Endothelial cell (in vitro differentiated cells): ENCODE results near the gene ITGAV. TPM values are rescaled to one million over a fixed set of nuclear protein-coding genes. Genes with fewer than 3 reads are reported as not detected.

Source experiments
- DNase-seq: peaks from one replicate; pipeline ENCODE4 v3.0.0; 2021; ENCODE audit warnings: low spot score
- H3K27ac Mint-ChIP-seq: one replicate; pipeline ENCODE4 v1.8.0; 2021; ENCODE audit warnings: mixed read lengths, inconsistent platforms; ENCODE audit not compliant: unreplicated experiment
- H3K27me3 Mint-ChIP-seq: one replicate; pipeline ENCODE4 v1.8.0; 2021; ENCODE audit warnings: mild to moderate bottlenecking, moderate library complexity, mixed read lengths, inconsistent platforms; ENCODE audit not compliant: unreplicated experiment
- H3K36me3 Mint-ChIP-seq: one replicate; pipeline ENCODE4 v1.8.0; 2021; ENCODE audit warnings: mild to moderate bottlenecking, low read depth, mixed read lengths, inconsistent platforms; ENCODE audit not compliant: unreplicated experiment
- H3K4me1 Mint-ChIP-seq: one replicate; pipeline ENCODE4 v1.8.0; 2021; ENCODE audit warnings: mild to moderate bottlenecking, mixed read lengths, inconsistent platforms; ENCODE audit not compliant: unreplicated experiment
- H3K4me3 Mint-ChIP-seq: one replicate; pipeline ENCODE4 v1.8.0; 2021; ENCODE audit warnings: mild to moderate bottlenecking, mixed read lengths, inconsistent platforms; ENCODE audit not compliant: unreplicated experiment
- H3K9me3 Mint-ChIP-seq: one replicate; pipeline ENCODE4 v1.8.0; 2021; ENCODE audit warnings: mixed read lengths, inconsistent platforms; ENCODE audit not compliant: unreplicated experiment
- total RNA-seq: library from RNA; stranded (reverse); fragmentation: NEBNext Ultra II Directional; extraction: Animal tissue kit (Norgen Biotek cat#: 25700); gene quantifications from one replicate; pipeline ENCODE4 v1.2.1, GENCODE V29; 2021; ENCODE audit not compliant: unreplicated experiment
- TF ChIP-seq, protein P1 (sequence below): fragments of 200-600 bp; sonication (generic); IDR thresholded peaks from one replicate; pipeline ENCODE4 v1.5.0; 2021; ENCODE audit warnings: antibody characterized with exemption; ENCODE audit not compliant: unreplicated experiment

Gene ITGAV
- total RNA-seq, 1 donor from 2014 or later: 154 TPM

DNA sequence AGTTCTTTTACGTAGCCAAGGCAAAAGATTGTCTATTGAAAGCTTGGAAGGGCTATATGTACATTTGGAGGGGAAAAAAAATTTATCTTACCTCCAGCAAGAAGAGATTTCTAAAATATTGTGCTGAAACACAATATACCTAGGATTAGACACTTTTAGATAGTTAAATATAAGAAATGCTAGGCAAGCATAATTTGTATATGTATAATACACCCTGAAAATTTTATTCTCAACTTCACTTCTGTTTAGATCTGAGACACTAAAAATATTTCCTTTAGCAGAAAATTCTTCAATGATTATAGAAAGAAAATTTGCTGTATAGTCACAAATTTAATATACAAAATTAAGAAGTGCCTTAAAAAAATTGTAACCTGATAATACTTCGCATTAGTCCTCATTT is 42.6 kb downstream of the ITGAV start:
- Mint-ChIP-seq H3K27ac (no peak overlapping the region), H3K4me1 (peaks cover 32% of the 10 kb centered on the region), H3K27me3 (no peaks in the 10 kb centered on the region), H3K36me3 (no peaks in the 10 kb centered on the region), H3K4me3 (no peak overlapping the region), H3K9me3 (no peaks in the 10 kb centered on the region)
- DNase-seq: no peak
- TF ChIP-seq, protein P1, sequence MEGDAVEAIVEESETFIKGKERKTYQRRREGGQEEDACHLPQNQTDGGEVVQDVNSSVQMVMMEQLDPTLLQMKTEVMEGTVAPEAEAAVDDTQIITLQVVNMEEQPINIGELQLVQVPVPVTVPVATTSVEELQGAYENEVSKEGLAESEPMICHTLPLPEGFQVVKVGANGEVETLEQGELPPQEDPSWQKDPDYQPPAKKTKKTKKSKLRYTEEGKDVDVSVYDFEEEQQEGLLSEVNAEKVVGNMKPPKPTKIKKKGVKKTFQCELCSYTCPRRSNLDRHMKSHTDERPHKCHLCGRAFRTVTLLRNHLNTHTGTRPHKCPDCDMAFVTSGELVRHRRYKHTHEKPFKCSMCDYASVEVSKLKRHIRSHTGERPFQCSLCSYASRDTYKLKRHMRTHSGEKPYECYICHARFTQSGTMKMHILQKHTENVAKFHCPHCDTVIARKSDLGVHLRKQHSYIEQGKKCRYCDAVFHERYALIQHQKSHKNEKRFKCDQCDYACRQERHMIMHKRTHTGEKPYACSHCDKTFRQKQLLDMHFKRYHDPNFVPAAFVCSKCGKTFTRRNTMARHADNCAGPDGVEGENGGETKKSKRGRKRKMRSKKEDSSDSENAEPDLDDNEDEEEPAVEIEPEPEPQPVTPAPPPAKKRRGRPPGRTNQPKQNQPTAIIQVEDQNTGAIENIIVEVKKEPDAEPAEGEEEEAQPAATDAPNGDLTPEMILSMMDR: no peak

DNA sequence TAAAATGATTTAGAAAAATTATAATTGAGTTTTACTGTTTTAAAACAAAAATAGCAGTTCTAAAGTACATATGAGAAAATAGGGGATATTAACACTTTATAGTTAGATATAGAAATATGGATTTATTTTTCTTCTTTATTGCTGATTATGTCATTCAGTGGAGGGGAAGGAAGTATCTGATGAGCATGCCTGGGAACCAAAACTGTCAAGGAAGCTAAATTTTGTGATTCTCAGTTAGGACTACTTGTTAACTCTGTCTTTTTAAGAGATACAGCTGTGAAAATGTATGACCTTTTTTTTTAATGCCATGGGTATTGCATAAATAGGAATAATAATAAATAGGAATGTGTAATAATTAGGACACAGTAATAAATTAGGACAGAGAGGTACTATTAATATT is 44.8 kb downstream of the ITGAV start:
- Mint-ChIP-seq H3K9me3 (no peaks in the 10 kb centered on the region), H3K27ac (no peak overlapping the region), H3K27me3 (no peaks in the 10 kb centered on the region), H3K4me3 (no peak overlapping the region), H3K4me1 (peaks cover 37% of the 10 kb centered on the region), H3K36me3 (no peaks in the 10 kb centered on the region)
- DNase-seq: no peak
- TF ChIP-seq, protein P1: no peak

DNA sequence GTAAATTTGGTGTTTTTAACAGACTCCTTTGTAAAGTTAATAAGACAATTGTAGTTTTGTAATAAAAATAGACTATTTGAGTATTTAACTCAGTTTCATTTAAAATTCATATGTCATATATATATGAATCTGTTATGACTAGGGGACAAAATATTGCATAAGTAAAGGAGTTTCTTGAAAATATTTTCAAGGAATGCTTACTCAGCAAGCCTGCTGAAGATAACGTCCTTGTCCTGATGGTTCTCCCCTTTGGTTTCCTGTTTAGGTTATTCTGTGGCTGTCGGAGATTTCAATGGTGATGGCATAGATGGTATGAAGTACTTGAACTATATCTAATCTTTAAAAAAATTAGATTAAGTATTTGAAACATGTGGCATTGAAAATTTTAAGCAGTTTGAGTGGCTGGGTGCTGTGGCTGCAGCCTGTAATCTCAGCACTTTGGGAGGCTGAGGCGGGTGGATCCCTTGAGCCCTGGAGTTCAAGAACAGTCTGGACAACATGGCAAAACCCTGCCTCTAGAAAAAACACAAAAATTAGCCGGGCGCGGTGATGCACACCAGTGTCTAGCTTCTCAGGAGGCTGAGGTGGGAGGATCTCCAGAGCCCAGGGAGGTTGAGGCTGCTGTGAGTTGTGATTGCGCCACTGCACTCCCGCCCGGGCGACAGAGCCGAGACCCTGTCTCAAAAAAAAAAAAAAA is 47.1 kb downstream of the ITGAV start:
- H3K4me1 Mint-ChIP-seq: peaks cover 34% of the 10 kb centered on the region
- DNase-seq: no peak
- H3K27ac Mint-ChIP-seq: peak overlapping the region; percentile 16
- no peak overlapping the region for H3K4me3 Mint-ChIP-seq
- TF ChIP-seq, protein P1: no peak
- H3K9me3 Mint-ChIP-seq: no peaks in the 10 kb centered on the region
- peaks cover 2% of the 10 kb centered on the region for H3K27me3 Mint-ChIP-seq
- no peaks in the 10 kb centered on the region for H3K36me3 Mint-ChIP-seq

DNA sequence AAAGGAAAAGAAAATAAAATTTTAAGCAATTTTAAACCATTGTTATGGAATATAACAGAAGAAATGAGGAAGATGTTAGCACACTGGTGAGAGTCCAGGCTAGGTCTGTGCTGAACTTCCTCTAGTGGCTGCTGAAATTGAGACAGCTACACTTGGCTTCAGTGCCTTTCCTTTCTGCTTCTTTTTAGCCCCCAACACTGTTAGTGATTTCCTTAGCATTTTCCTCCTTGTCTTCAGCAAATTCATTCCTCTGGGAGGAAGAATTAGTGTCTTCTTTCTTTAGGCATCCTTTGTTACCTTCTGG is 47.6 kb downstream of the ITGAV start:
- TF ChIP-seq, protein P1: no peak
- Mint-ChIP-seq H3K27ac (peak overlapping the region; percentile 82), H3K4me1 (peaks cover 34% of the 10 kb centered on the region), H3K27me3 (peaks cover 2% of the 10 kb centered on the region), H3K4me3 (no peak overlapping the region), H3K9me3 (no peaks in the 10 kb centered on the region), H3K36me3 (no peaks in the 10 kb centered on the region)
- no peak for DNase-seq

DNA sequence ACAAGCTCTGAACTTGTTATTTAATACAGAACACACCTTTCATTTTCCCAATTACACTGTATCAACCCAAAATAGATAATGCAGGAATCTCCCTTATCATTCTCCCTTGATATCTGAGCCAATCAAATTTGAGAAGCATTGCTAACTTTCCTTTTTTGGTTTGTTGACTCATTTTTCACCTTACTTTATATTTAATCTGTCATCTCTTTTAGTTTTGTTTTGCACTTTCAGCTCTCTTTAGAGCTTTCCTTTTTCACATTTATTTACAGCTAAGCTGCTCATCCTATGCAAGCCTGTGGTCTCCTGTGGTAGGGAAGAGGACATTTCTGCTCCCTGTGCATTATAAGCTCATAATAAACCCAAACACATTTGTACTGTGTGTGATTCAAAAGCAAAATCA is 50.1 kb downstream of the ITGAV start:
- Mint-ChIP-seq H3K36me3 (peaks cover 13% of the 10 kb centered on the region), H3K27ac (no peak overlapping the region), H3K4me3 (no peak overlapping the region), H3K27me3 (peaks cover 2% of the 10 kb centered on the region), H3K9me3 (no peaks in the 10 kb centered on the region), H3K4me1 (peaks cover 29% of the 10 kb centered on the region)
- TF ChIP-seq, protein P1: no peak
- DNase-seq: no peak
